Vagina (tissue), 2 donors: Measurements from ENCODE around the gene CASP3. TPM values are rescaled to one million over a fixed set of nuclear protein-coding genes. Genes with fewer than 3 reads are reported as not detected.
"Not testable (repeated sequence)": the region's sequence is repeated elsewhere in the genome, so short reads cannot be mapped to it uniquely, and the experiment has no call there.

Source experiments
- DNase-seq, 2 donors: peaks; one replicate each; pipeline ENCODE4 v3.0.0-alpha.2; 2017; ENCODE audit errors: extremely low spot score in 2 of 2
- H3K27ac ChIP-seq: fragments of 200-600 bp; sonication (generic); one replicate; pipeline ENCODE4 v1.5.1; 2019
- H3K27me3 ChIP-seq: fragments of 200-600 bp; sonication (generic); one replicate; pipeline ENCODE4 v1.5.1; 2019
- H3K36me3 ChIP-seq, 2 donors: fragments of 200-600 bp; sonication (generic); one replicate each; pipeline ENCODE4 v1.5.1; 2017 to 2019
- H3K4me1 ChIP-seq: fragments of 200-600 bp; sonication (generic); one replicate; pipeline ENCODE4 v1.5.1; 2019
- H3K4me3 ChIP-seq, 2 donors: fragments of 200-600 bp; sonication (generic); 1 replicate in 1 of 2; 2 replicates in 1 of 2; pipeline ENCODE4 v1.5.1; 2016 to 2019
- H3K9me3 ChIP-seq: fragments of 200-600 bp; sonication (generic); one replicate; pipeline ENCODE4 v1.5.1; 2019
- POLR2A ChIP-seq, 2 donors: fragments of 450-650 bp; IDR thresholded peaks; one replicate each; pipeline ENCODE4 v1.6.1; 2017; ENCODE audit warnings: antibody characterized with exemption in 2 of 2, mild to moderate bottlenecking in 2 of 2, moderate library complexity in 2 of 2
- POLR2AphosphoS5 ChIP-seq, 2 donors: sonication (generic); formaldehyde crosslinking; IDR thresholded peaks; one replicate each; pipeline ENCODE4 v1.9.0; 2017; ENCODE audit warnings: antibody characterized with exemption in 2 of 2, mild to moderate bottlenecking in 2 of 2, low read depth in 1 of 2; ENCODE audit not compliant: insufficient read depth in 1 of 2
- intact Hi-C: fragments of 100-400 bp; cut with DNase I; formaldehyde crosslinking; loops from one replicate; pipeline ENCODE4 v1.15.1; 2023
- total RNA-seq: library from RNA; depleted of rRNA; stranded (reverse); fragments of >200 nt; gene quantifications from one replicate; pipeline ENCODE4 v1.2.3, GENCODE V29; 2016
- TF ChIP-seq, protein P1 (sequence below), 3 experiments: fragments of 450-650 bp in 2 of 3; fragments of 200-600 bp in 1 of 3; sonication (generic) in 1 of 3; IDR thresholded peaks; one replicate each; pipeline ENCODE4 v1.5.1; 2017 to 2019; ENCODE audit warnings: antibody characterized with exemption in 3 of 3, mild to moderate bottlenecking in 2 of 3, moderate library complexity in 2 of 3

CASP3 gene
- total RNA-seq, 1 donor from 2014 or later, result 11.3 TPM

DNA sequence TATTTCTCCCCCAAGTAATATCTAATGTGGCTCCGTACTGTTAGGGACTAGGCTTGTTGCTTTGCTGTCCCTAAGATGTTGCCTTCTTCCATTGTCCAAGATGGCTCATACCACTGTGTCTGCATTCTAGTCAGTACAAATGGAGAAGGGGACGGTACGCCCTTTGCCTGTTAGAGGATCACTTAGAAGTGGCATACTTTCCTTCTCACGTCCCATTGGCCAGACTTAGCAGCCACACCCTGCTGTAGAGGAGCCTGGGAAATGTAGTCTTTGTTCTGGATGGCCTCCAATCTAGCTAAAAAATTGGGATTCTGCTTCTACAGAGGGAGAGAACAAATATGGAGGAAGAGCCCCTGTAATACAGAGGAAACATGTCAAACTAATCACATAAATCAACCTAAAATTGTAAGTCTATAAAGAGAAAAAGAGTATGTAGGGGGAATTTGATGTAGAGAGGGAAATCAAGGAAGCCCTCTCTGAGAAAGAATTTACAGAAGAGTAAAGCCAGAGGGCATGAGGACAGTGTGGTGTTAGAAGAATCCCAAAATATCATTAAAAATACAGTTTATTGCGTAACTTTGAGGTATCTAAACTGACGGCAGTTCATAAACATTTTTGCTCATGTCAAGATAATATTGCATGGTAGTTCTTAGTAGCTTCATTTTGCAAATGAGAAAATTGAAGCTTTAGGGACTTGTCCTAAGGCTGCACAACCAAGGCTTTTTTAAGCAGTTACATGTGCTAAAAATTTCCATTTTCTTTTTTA, 15.4 kb upstream of the CASP3 start:
- intact Hi-C loops, result no loop called here
- peaks cover 0 to 39% of the 10 kb centered on the region in 2 donors for H3K36me3 ChIP-seq
- no peaks in the 10 kb centered on the region for H3K27me3 ChIP-seq

GRCh38 chr4:184662236-184662635, 13.0 kb upstream of the CASP3 start:
- Histone ChIP-seq H3K36me3 (peaks cover 0 to 19% of the 10 kb centered on the region in 2 donors), H3K9me3 (no peaks in the 10 kb centered on the region), H3K4me1 (no peaks in the 10 kb centered on the region), H3K27ac (no peak overlapping the region), H3K27me3 (no peaks in the 10 kb centered on the region), H3K4me3 (no peak overlapping the region)
- intact Hi-C loops, result no loop called here
- no peak for DNase-seq
- no peak for TF ChIP-seq POLR2AphosphoS5 (IDR thresholded peaks at IDR 0.05; ENCODE audit: insufficient read depth in 1 of 2, low read depth in 1 of 2)

More for the DNA sequence above, 15.4 kb upstream of the CASP3 start:
- DNase-seq, result no peak
- TF ChIP-seq, protein P1, sequence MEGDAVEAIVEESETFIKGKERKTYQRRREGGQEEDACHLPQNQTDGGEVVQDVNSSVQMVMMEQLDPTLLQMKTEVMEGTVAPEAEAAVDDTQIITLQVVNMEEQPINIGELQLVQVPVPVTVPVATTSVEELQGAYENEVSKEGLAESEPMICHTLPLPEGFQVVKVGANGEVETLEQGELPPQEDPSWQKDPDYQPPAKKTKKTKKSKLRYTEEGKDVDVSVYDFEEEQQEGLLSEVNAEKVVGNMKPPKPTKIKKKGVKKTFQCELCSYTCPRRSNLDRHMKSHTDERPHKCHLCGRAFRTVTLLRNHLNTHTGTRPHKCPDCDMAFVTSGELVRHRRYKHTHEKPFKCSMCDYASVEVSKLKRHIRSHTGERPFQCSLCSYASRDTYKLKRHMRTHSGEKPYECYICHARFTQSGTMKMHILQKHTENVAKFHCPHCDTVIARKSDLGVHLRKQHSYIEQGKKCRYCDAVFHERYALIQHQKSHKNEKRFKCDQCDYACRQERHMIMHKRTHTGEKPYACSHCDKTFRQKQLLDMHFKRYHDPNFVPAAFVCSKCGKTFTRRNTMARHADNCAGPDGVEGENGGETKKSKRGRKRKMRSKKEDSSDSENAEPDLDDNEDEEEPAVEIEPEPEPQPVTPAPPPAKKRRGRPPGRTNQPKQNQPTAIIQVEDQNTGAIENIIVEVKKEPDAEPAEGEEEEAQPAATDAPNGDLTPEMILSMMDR (IDR thresholded peaks at IDR 0.05), result no peak
- TF ChIP-seq POLR2AphosphoS5 (IDR thresholded peaks at IDR 0.05; ENCODE audit: insufficient read depth in 1 of 2, low read depth in 1 of 2) (no peak), POLR2A (IDR thresholded peaks at IDR 0.05) (no peak)
- Histone ChIP-seq H3K4me1 (no peaks in the 10 kb centered on the region), H3K27ac (no peak overlapping the region), H3K9me3 (no peaks in the 10 kb centered on the region), H3K4me3 (no peak overlapping the region)

GRCh38 chr4:184660978-184661377, 11.7 kb upstream of the CASP3 start:
- H3K36me3 ChIP-seq, result peaks cover 0 to 8% of the 10 kb centered on the region in 2 donors
- no peak overlapping the region for H3K27ac ChIP-seq
- intact Hi-C loops, result no loop called here
- no peaks in the 10 kb centered on the region for H3K9me3 ChIP-seq
- no peak for DNase-seq
- H3K4me3 ChIP-seq, result no peak overlapping the region
- H3K27me3 ChIP-seq, result no peaks in the 10 kb centered on the region
- H3K4me1 ChIP-seq, result no peaks in the 10 kb centered on the region
- no peak for TF ChIP-seq POLR2AphosphoS5 (IDR thresholded peaks at IDR 0.05; ENCODE audit: insufficient read depth in 1 of 2, low read depth in 1 of 2)
- TF ChIP-seq, protein P1 (IDR thresholded peaks at IDR 0.05), result no peak
- TF ChIP-seq POLR2A (IDR thresholded peaks at IDR 0.05), result no peak

DNA sequence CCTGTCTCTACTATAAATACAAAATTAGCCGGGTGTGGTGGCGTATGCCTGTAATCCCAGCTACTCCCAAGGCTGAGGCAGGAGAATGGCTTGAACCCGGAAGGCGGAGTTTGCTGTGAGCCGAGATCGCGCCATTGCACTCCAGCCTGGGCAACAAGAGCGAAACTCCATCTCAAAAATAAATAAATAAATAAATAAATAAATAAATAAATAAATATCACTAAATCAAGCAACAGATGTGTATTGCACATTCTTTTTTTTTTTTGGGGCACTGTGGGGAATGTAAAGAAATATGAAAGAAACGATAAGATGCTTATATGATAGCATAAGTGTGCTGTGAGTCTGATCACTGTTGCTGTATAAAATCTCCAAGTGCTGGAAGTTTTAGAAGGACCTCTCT, 8.6 kb upstream of the CASP3 start:
- H3K4me3 ChIP-seq, DNase-seq, H3K9me3 ChIP-seq, H3K27me3 ChIP-seq, H3K27ac ChIP-seq, intact Hi-C loops, H3K36me3 ChIP-seq, H3K4me1 ChIP-seq: not testable (repeated sequence)

DNA sequence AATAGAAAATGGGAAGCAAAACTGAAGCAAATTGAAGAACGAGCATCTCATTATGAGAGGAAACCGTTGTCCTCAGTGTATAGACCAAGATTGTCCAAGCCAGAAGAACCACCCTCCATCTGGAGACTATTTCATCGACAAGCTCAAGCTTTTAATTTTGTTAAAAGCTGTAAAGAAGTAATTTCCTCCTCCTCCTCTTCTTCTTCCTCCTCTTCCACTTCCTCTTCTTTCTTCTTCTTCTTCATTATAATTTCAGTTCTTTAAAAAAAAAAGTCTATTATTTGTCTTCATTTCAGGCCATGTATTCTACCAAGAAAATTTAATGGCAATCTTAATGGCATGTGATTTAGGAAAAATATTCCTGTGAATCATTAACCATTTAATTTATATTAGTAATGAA, 7.9 kb upstream of the CASP3 start:
- intact Hi-C loops, result no loop called here
- peaks cover 0 to 5% of the 10 kb centered on the region in 2 donors for H3K36me3 ChIP-seq
- no peak overlapping the region for H3K27ac ChIP-seq
- peaks cover 4% of the 10 kb centered on the region for H3K4me1 ChIP-seq
- no peak for DNase-seq
- TF ChIP-seq, protein P1 (IDR thresholded peaks at IDR 0.05), result no peak
- TF ChIP-seq POLR2AphosphoS5 (IDR thresholded peaks at IDR 0.05; ENCODE audit: insufficient read depth in 1 of 2, low read depth in 1 of 2) (no peak), POLR2A (IDR thresholded peaks at IDR 0.05) (no peak)
- H3K4me3 ChIP-seq, result no peak overlapping the region
- H3K27me3 ChIP-seq, result no peaks in the 10 kb centered on the region
- H3K9me3 ChIP-seq, result no peaks in the 10 kb centered on the region
